DOHH2 (cell line): ENCODE results near the gene ZNF317.

Experiments used
- EZH2phosphoT487 ChIP-seq: fragments of 200-600 bp; sonication (generic); IDR thresholded peaks from 2 replicates; pipeline ENCODE4 v1.6.1; 2017; ENCODE audit warnings: borderline replicate concordance, mild to moderate bottlenecking, antibody characterized with exemption, low read length, moderate library complexity, mixed read lengths
- TF ChIP-seq, protein P1 (sequence below): fragments of 200-600 bp; sonication (generic); IDR thresholded peaks from one replicate; pipeline ENCODE4 v1.5.1; 2014; ENCODE audit warnings: antibody characterized with exemption, mild to moderate bottlenecking, low read depth, low read length; ENCODE audit not compliant: poor library complexity, severe bottlenecking

GRCh38 chr19:9132422-9132821 is 7.8 kb upstream of the ZNF317 start:
- TF ChIP-seq, protein P1, sequence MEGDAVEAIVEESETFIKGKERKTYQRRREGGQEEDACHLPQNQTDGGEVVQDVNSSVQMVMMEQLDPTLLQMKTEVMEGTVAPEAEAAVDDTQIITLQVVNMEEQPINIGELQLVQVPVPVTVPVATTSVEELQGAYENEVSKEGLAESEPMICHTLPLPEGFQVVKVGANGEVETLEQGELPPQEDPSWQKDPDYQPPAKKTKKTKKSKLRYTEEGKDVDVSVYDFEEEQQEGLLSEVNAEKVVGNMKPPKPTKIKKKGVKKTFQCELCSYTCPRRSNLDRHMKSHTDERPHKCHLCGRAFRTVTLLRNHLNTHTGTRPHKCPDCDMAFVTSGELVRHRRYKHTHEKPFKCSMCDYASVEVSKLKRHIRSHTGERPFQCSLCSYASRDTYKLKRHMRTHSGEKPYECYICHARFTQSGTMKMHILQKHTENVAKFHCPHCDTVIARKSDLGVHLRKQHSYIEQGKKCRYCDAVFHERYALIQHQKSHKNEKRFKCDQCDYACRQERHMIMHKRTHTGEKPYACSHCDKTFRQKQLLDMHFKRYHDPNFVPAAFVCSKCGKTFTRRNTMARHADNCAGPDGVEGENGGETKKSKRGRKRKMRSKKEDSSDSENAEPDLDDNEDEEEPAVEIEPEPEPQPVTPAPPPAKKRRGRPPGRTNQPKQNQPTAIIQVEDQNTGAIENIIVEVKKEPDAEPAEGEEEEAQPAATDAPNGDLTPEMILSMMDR, result no peak
- TF ChIP-seq EZH2phosphoT487, result no peak
